ENCODE data around the gene ENOX2. TPM values are rescaled to one million over a fixed set of nuclear protein-coding genes. Genes with fewer than 3 reads are reported as not detected.

Gene ENOX2
- total and polyA plus RNA-seq, 2 donors (not counting 1 experiment from before 2014, with no cell fraction given): 7.6 to 12.9 TPM

- no peak for DNase-seq (ENCODE audit: low read depth in 2 of 2)
Observed at GRCh38 chrX:130857207-130857606, 45.8 kb downstream of the ENOX2 start.

GRCh38 chrX:130851569-130851968, 51.4 kb downstream of the ENOX2 start:
- Histone ChIP-seq H3K27ac (ENCODE audit: insufficient read depth, low read length) (no peak overlapping the region), H3K79me2 (ENCODE audit: control insufficient read depth, insufficient read depth, low read length) (no peaks in the 10 kb centered on the region), H3K36me3 (ENCODE audit: control insufficient read depth, insufficient read depth, low read length) (no peaks in the 10 kb centered on the region)

More at GRCh38 chrX:130857207-130857606, 45.8 kb downstream of the ENOX2 start:
- no peaks in the 10 kb centered on the region for H3K36me3 ChIP-seq (ENCODE audit: control insufficient read depth, insufficient read depth, low read length)
- TF ChIP-seq EZH2 (IDR thresholded peaks at IDR 0.05; ENCODE audit: low read length, missing control alignments): no peak
- TF ChIP-seq CTCF (conservative IDR thresholded peaks at IDR 0.05 in 1 of 2, IDR thresholded peaks at IDR 0.05 in 1 of 2; ENCODE audit: low read depth in 1 of 2, low read length in 2 of 2): no peak
- H3K4me3 ChIP-seq (replicated peaks in 1 of 4; ENCODE audit: control extremely low read depth in 1 of 4, insufficient read depth in 1 of 4, low read depth in 3 of 4, low read length in 4 of 4): no peak overlapping the region
- H3K4me2 ChIP-seq (ENCODE audit: extremely low read depth, insufficient read depth, low read length): no peak overlapping the region
- H2AFZ ChIP-seq (ENCODE audit: low read length): no peak overlapping the region
- H3K9me3 ChIP-seq (ENCODE audit: control insufficient read depth, insufficient read depth, low read depth, low read length): no peaks in the 10 kb centered on the region
- H3K4me1 ChIP-seq (ENCODE audit: control insufficient read depth, extremely low read depth, insufficient read depth, low read length): no peaks in the 10 kb centered on the region
- no peak overlapping the region for H3K9ac ChIP-seq (ENCODE audit: insufficient read depth, low read length)
- H4K20me1 ChIP-seq (ENCODE audit: control insufficient read depth, extremely low read depth, insufficient read depth, low read length): no peaks in the 10 kb centered on the region
- no peak overlapping the region for H3K27ac ChIP-seq (ENCODE audit: insufficient read depth, low read length)
- H3K27me3 ChIP-seq (ENCODE audit: control insufficient read depth, insufficient read depth, low read length): no peaks in the 10 kb centered on the region
- no peaks in the 10 kb centered on the region for H3K79me2 ChIP-seq (ENCODE audit: control insufficient read depth, insufficient read depth, low read length)

GRCh38 chrX:130848763-130849162, 54.2 kb downstream of the ENOX2 start:
- Histone ChIP-seq H3K4me3 (replicated peaks in 1 of 4; ENCODE audit: control extremely low read depth in 1 of 4, insufficient read depth in 1 of 4, low read depth in 3 of 4, low read length in 4 of 4) (no peak overlapping the region), H3K4me2 (ENCODE audit: extremely low read depth, insufficient read depth, low read length) (no peak overlapping the region), H4K20me1 (ENCODE audit: control insufficient read depth, extremely low read depth, insufficient read depth, low read length) (no peaks in the 10 kb centered on the region), H3K9ac (ENCODE audit: insufficient read depth, low read length) (no peak overlapping the region), H3K79me2 (ENCODE audit: control insufficient read depth, insufficient read depth, low read length) (no peaks in the 10 kb centered on the region), H3K27ac (ENCODE audit: insufficient read depth, low read length) (no peak overlapping the region), H3K36me3 (ENCODE audit: control insufficient read depth, insufficient read depth, low read length) (no peaks in the 10 kb centered on the region), H3K27me3 (ENCODE audit: control insufficient read depth, insufficient read depth, low read length) (no peaks in the 10 kb centered on the region), H3K9me3 (ENCODE audit: control insufficient read depth, insufficient read depth, low read depth, low read length) (no peaks in the 10 kb centered on the region), H2AFZ (ENCODE audit: low read length) (no peak overlapping the region), H3K4me1 (ENCODE audit: control insufficient read depth, extremely low read depth, insufficient read depth, low read length) (no peaks in the 10 kb centered on the region)
- DNase-seq (ENCODE audit: low read depth in 2 of 2): no peak
- no peak for TF ChIP-seq CTCF (conservative IDR thresholded peaks at IDR 0.05 in 1 of 2, IDR thresholded peaks at IDR 0.05 in 1 of 2; ENCODE audit: low read depth in 1 of 2, low read length in 2 of 2)
- no peak for TF ChIP-seq EZH2 (IDR thresholded peaks at IDR 0.05; ENCODE audit: low read length, missing control alignments)

More at GRCh38 chrX:130851569-130851968, 51.4 kb downstream of the ENOX2 start:
- no peaks in the 10 kb centered on the region for H3K9me3 ChIP-seq (ENCODE audit: control insufficient read depth, insufficient read depth, low read depth, low read length)
- DNase-seq (ENCODE audit: low read depth in 2 of 2): peak in 1 of 2 donors; percentile 14
- no peaks in the 10 kb centered on the region for H3K4me1 ChIP-seq (ENCODE audit: control insufficient read depth, extremely low read depth, insufficient read depth, low read length)
- no peak overlapping the region for H3K9ac ChIP-seq (ENCODE audit: insufficient read depth, low read length)
- no peak overlapping the region for H3K4me2 ChIP-seq (ENCODE audit: extremely low read depth, insufficient read depth, low read length)
- no peak overlapping the region for H3K4me3 ChIP-seq (replicated peaks in 1 of 4; ENCODE audit: control extremely low read depth in 1 of 4, insufficient read depth in 1 of 4, low read depth in 3 of 4, low read length in 4 of 4)
- no peak for TF ChIP-seq CTCF (conservative IDR thresholded peaks at IDR 0.05 in 1 of 2, IDR thresholded peaks at IDR 0.05 in 1 of 2; ENCODE audit: low read depth in 1 of 2, low read length in 2 of 2)
- TF ChIP-seq EZH2 (IDR thresholded peaks at IDR 0.05; ENCODE audit: low read length, missing control alignments): no peak
- H4K20me1 ChIP-seq (ENCODE audit: control insufficient read depth, extremely low read depth, insufficient read depth, low read length): no peaks in the 10 kb centered on the region
- H2AFZ ChIP-seq (ENCODE audit: low read length): no peak overlapping the region
- no peaks in the 10 kb centered on the region for H3K27me3 ChIP-seq (ENCODE audit: control insufficient read depth, insufficient read depth, low read length)

All from fibroblast of lung (primary cell).